ENCODE results near the gene SETD5. TPM values are rescaled to one million over a fixed set of nuclear protein-coding genes. Genes with fewer than 3 reads are reported as not detected.

Gene SETD5
- total RNA-seq, 2 donors from 2014 or later: 36.9 to 49.4 TPM

DNA sequence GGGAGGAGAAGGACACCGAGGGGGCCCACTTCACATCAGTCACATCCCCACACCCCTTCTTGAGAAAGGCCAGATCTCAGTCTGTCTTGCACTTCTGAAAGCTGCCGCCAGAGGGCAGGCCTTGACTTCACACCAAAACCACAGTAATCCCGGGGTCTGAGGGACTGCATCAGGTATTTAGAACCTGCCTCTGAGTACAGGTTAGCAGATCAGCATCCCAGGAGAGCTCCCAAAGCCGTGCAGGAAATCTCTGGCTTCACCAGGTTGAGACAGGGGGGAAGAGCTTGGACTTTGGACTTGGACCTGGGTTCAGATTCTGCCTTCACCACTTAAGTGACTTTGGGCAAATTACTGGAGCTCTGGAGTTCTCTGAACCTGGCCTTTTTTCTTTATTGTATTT is 105.9 kb downstream of the SETD5 start:
- no peaks in the 10 kb centered on the region for H3K9me3 ChIP-seq
- peaks cover 0 to 16% of the 10 kb centered on the region in 2 donors for H3K4me1 ChIP-seq
- TF ChIP-seq, protein P1, sequence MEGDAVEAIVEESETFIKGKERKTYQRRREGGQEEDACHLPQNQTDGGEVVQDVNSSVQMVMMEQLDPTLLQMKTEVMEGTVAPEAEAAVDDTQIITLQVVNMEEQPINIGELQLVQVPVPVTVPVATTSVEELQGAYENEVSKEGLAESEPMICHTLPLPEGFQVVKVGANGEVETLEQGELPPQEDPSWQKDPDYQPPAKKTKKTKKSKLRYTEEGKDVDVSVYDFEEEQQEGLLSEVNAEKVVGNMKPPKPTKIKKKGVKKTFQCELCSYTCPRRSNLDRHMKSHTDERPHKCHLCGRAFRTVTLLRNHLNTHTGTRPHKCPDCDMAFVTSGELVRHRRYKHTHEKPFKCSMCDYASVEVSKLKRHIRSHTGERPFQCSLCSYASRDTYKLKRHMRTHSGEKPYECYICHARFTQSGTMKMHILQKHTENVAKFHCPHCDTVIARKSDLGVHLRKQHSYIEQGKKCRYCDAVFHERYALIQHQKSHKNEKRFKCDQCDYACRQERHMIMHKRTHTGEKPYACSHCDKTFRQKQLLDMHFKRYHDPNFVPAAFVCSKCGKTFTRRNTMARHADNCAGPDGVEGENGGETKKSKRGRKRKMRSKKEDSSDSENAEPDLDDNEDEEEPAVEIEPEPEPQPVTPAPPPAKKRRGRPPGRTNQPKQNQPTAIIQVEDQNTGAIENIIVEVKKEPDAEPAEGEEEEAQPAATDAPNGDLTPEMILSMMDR (IDR thresholded peaks at IDR 0.05): peak; percentile 82 to 88
- H3K27me3 ChIP-seq: peaks cover 0 to 5% of the 10 kb centered on the region in 2 donors
- H3K4me3 ChIP-seq: no peak overlapping the region
- no peaks in the 10 kb centered on the region for H3K36me3 ChIP-seq
- H3K27ac ChIP-seq: no peak overlapping the region
- peak; percentile 75 for DNase-seq (ENCODE audit: low spot score)

DNA sequence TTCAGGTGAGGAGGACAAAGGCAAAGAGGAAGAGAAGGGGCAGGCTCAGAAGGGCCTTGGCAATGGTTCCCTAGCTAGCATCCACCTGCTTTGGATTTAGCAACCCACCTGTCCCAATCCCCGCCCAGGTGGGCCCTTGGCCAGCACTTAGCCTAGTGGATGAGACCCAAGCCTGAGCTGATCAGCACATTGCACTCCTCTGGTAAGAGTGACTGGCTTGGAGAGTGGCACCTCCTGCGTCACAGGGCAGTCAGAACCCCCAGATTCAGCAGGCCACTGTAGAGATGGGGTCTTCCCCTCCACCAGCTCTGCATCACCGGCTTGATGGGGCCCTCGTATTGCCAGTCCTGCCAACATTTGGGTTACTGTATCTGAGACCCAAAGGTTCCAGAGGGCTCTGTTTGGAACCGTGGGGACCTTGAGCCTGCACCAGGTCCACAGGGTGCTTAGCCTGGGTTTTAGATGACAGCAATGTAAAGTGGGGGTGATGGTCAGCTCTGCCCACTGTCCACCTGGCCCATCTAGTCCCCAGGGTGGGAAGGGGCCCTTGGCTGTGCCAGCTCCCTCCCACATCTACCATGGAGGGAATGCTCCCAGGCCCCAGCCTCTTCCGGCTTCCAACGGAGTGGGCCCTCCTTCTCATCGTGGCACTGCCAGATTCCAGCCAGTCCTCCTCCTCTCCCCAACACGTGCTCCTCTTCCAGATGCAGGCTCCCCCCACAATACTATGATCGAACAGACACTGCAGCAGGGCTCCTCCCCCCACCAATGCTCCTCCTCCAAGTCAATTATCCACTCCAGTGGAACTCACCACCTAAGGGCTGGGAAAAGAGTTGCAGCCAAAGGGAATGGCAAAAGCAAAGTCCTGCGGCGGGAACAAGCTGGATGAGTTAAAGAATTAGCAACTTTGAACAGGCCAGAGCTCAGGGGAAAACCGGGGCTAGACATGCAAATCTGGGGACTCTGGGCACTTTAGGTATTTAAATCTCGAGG is 110.5 kb downstream of the SETD5 start:
- H3K4me3 ChIP-seq: no peak overlapping the region
- H3K9me3 ChIP-seq: no peaks in the 10 kb centered on the region
- no peaks in the 10 kb centered on the region for H3K27me3 ChIP-seq
- DNase-seq (ENCODE audit: low spot score): no peak
- H3K4me1 ChIP-seq: no peaks in the 10 kb centered on the region
- no peaks in the 10 kb centered on the region for H3K36me3 ChIP-seq
- H3K27ac ChIP-seq: no peak overlapping the region
- TF ChIP-seq, protein P1 (IDR thresholded peaks at IDR 0.05): no peak

DNA sequence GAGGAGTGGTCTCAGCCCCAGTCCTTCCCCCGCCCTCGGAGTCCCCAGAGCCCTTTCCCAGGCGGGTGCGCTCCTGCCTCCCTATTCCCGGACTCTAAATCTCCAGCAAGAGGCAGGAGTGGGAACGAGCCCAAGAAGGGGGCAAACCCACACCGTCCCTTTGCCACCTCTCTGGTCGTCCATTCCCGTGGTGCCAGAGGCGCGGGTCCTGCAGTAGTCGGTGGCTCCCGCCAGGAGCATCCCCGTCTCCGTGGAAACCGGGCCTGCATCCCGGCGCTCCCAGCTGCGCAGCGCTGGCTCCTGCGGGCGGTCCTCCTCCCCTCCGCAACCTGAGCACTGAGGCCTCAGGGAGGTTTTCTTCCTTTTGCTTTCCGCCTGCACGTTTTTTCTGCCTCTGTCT is 111.4 kb downstream of the SETD5 start:
- no peak for DNase-seq (ENCODE audit: low spot score)
- H3K4me1 ChIP-seq: no peaks in the 10 kb centered on the region
- H3K27me3 ChIP-seq: no peaks in the 10 kb centered on the region

DNA sequence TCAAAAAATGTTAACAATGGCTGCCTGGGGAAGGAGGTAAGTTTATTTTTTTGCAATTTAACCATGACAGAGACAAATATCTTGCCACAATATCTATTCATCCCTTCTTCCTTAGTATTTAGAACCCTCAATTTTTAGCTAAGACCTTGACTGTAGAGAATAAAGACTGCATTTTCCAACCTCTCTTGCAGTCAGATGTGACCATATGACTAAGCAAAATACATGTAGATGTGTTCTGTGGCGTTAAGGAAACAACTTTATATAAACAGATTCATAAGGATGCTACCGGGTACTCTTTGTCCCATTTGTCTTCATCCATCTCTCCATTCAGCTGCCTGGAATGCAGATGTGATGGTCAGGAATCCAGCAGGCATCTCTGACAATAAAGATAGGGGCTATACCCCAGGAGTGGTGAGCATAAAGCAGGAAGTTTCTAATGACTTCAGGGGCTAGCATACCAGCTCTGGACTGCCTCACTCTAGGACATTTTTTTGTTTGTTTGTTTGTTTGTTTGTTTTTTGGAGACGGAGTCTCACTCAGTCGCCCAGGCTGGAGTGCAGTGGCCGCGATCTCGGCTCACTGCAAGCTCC is 115.1 kb downstream of the SETD5 start:
- Histone ChIP-seq H3K27me3 (no peaks in the 10 kb centered on the region), H3K27ac (no peak overlapping the region)
- TF ChIP-seq, protein P1 (IDR thresholded peaks at IDR 0.05): no peak

More for the DNA sequence above, 111.4 kb downstream of the SETD5 start:
- H3K27ac ChIP-seq: no peak overlapping the region
- no peaks in the 10 kb centered on the region for H3K36me3 ChIP-seq
- no peak overlapping the region for H3K4me3 ChIP-seq
- no peaks in the 10 kb centered on the region for H3K9me3 ChIP-seq
- TF ChIP-seq, protein P1 (IDR thresholded peaks at IDR 0.05): no peak

DNA sequence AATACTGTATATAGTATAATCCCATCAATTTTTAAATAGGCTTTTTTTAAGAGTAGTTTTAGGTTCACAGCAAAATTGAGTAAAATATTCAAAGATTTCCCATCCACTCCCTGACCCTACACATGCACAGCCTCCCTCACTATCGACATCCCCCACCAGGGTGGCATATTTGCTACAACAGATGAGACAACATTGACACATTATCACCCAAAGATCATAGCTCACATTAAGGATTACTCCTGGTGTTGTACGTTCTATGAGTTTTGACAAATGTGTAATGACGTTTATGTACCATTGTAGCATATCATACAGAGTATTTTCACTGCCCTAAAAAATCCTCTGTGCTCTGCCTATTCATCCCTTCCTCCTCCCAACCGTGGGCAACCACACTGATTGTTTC is 116.9 kb downstream of the SETD5 start:
- H3K36me3 ChIP-seq: no peaks in the 10 kb centered on the region
- TF ChIP-seq, protein P1 (IDR thresholded peaks at IDR 0.05): no peak
- no peaks in the 10 kb centered on the region for H3K27me3 ChIP-seq
- DNase-seq (ENCODE audit: low spot score): no peak
- no peaks in the 10 kb centered on the region for H3K4me1 ChIP-seq
- no peak overlapping the region for H3K27ac ChIP-seq
- H3K4me3 ChIP-seq: no peak overlapping the region
- H3K9me3 ChIP-seq: peaks cover 0 to 7% of the 10 kb centered on the region in 2 donors

More for the DNA sequence above, 115.1 kb downstream of the SETD5 start:
- no peaks in the 10 kb centered on the region for H3K36me3 ChIP-seq
- H3K4me3 ChIP-seq: no peak overlapping the region
- DNase-seq (ENCODE audit: low spot score): no peak
- H3K4me1 ChIP-seq: no peaks in the 10 kb centered on the region
- H3K9me3 ChIP-seq: no peaks in the 10 kb centered on the region

All from right atrium auricular region (tissue), 2 donors.